ENCODE measurements around the gene DCLK1.

DNA sequence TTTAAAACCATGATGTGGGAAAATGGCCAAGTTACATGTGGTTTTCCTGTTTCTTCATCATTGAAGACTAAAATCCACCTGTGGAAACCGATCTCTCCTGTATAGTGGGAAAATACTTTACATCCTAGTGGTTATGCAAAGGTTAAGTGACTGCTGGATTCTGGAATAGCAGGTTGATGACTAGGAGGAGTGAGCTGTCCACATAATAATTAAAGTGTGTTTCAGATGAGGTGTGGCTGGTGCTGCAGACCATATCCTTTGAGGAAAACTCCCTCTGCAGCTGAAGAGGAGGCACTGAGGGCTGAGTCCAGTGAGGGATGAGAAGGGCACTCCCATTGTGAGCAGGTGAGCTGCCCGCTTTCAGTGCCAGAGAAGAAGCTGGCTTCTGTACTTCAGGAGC lies 43.2 kb downstream of the DCLK1 start:
- TF ChIP-seq, protein P1, sequence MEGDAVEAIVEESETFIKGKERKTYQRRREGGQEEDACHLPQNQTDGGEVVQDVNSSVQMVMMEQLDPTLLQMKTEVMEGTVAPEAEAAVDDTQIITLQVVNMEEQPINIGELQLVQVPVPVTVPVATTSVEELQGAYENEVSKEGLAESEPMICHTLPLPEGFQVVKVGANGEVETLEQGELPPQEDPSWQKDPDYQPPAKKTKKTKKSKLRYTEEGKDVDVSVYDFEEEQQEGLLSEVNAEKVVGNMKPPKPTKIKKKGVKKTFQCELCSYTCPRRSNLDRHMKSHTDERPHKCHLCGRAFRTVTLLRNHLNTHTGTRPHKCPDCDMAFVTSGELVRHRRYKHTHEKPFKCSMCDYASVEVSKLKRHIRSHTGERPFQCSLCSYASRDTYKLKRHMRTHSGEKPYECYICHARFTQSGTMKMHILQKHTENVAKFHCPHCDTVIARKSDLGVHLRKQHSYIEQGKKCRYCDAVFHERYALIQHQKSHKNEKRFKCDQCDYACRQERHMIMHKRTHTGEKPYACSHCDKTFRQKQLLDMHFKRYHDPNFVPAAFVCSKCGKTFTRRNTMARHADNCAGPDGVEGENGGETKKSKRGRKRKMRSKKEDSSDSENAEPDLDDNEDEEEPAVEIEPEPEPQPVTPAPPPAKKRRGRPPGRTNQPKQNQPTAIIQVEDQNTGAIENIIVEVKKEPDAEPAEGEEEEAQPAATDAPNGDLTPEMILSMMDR (conservative IDR thresholded peaks at IDR 0.05 in 1 of 2, IDR thresholded peaks at IDR 0.05 in 1 of 2; ENCODE audit: extremely low read depth in 1 of 2, insufficient read depth in 1 of 2, low read depth in 1 of 2, low read length in 2 of 2), result peak in 1 of 2 donors; percentile 34
- TF ChIP-seq EZH2 (IDR thresholded peaks at IDR 0.05; ENCODE audit: borderline replicate concordance, low read length), result no peak
